DOHH2 (cell line): ENCODE results near the gene KRT76.

ENCODE experiments used
- H3F3A ChIP-seq: fragments of 200-600 bp; sonication (generic), shearing (Covaris generic); 2 replicates; pipeline ENCODE4 v1.6.0; 2016; ENCODE audit warnings: antibody characterized with exemption, mild to moderate bottlenecking; ENCODE audit not compliant: control insufficient read depth, insufficient read depth
- H3K27ac ChIP-seq: fragments of 200-600 bp; sonication (generic); 2 replicates; pipeline ENCODE4 v1.5.1; 2014; ENCODE audit warnings: low read depth, mild to moderate bottlenecking, low read length, moderate library complexity
- H3K27me3 ChIP-seq: fragments of 200-600 bp; sonication (generic); 2 replicates; pipeline ENCODE4 v1.6.1; 2014; ENCODE audit warnings: mild to moderate bottlenecking, low read length, mixed read lengths; ENCODE audit not compliant: control insufficient read depth
- H3K36me3 ChIP-seq: fragments of 200-600 bp; sonication (generic); 2 replicates; pipeline ENCODE4 v1.6.1; 2014; ENCODE audit warnings: mild to moderate bottlenecking, low read length, moderate library complexity, mixed read lengths; ENCODE audit not compliant: control insufficient read depth
- H3K4me1 ChIP-seq: fragments of 200-600 bp; sonication (generic); 2 replicates; pipeline ENCODE4 v1.6.1; 2014; ENCODE audit warnings: mild to moderate bottlenecking, low read length, mixed read lengths; ENCODE audit not compliant: control insufficient read depth
- H3K4me2 ChIP-seq: fragments of 200-600 bp; sonication (generic); 2 replicates; pipeline ENCODE4 v1.6.0; 2014; ENCODE audit warnings: mild to moderate bottlenecking, low read length, moderate library complexity
- H3K4me3 ChIP-seq: fragments of 200-600 bp; sonication (generic); 2 replicates; pipeline ENCODE4 v1.5.1; 2014; ENCODE audit warnings: mild to moderate bottlenecking, low read length, mixed read lengths
- H3K79me2 ChIP-seq: fragments of 200-600 bp; sonication (generic); 2 replicates; pipeline ENCODE4 v1.6.1; 2014; ENCODE audit warnings: mild to moderate bottlenecking, low read length, mixed read lengths; ENCODE audit not compliant: control insufficient read depth
- H3K9me2 ChIP-seq: fragments of 200-600 bp; sonication (generic); replicated peaks from 2 replicates; pipeline ENCODE4 v1.6.1; 2014; ENCODE audit warnings: mild to moderate bottlenecking, low read length, mixed read lengths; ENCODE audit not compliant: control insufficient read depth
- H3K9me3 ChIP-seq: fragments of 200-600 bp; sonication (generic); 2 replicates; pipeline ENCODE4 v1.6.1; 2014; ENCODE audit warnings: antibody characterized with exemption, low read length, mixed read lengths; ENCODE audit not compliant: control insufficient read depth, insufficient read depth
- H4K20me1 ChIP-seq: fragments of 200-600 bp; sonication (generic); 2 replicates; pipeline ENCODE4 v1.6.0; 2014; ENCODE audit warnings: low read depth, mild to moderate bottlenecking, antibody characterized with exemption, low read length, moderate library complexity; ENCODE audit not compliant: control insufficient read depth, insufficient read depth
- EZH2phosphoT487 ChIP-seq: fragments of 200-600 bp; sonication (generic); IDR thresholded peaks from 2 replicates; pipeline ENCODE4 v1.6.1; 2017; ENCODE audit warnings: borderline replicate concordance, mild to moderate bottlenecking, antibody characterized with exemption, low read length, moderate library complexity, mixed read lengths
- TF ChIP-seq, protein P1 (sequence below): fragments of 200-600 bp; sonication (generic); IDR thresholded peaks from one replicate; pipeline ENCODE4 v1.5.1; 2014; ENCODE audit warnings: antibody characterized with exemption, mild to moderate bottlenecking, low read depth, low read length; ENCODE audit not compliant: poor library complexity, severe bottlenecking

The KRT76 gene

DNA sequence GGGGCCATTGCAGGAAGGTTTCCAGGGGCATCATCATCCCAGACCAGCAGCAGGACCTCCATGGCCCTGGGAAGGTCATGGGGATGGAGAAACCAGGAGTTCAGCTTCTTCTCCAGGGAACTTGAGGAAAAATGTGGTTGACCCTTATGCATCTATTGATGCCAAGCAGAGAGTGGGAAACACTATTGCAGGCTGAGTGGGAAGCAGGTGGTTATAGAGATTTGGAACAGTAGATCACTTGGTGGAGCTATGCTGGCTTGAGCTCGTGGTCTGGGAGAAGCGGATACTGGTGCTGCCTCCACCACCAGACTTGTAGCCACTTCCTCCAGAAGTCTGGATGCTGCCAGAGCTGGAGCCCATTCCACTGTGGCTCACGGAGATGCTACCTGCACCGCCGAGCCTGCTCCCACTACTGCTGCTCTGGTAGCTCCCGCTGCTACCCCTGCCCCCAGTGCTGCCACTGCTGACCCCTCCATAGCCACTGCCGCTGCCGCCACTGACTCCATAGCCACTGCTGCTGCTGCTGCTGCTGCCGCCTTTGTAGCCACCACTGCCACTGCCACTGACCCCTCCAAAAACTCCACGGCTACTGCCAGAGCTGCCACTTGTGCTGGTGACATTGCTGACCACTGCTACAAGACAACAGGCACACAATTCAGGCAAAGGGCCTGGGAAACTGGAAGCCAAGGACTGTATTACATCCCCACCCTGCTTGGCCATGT lies 8.5 kb downstream of the KRT76 start:
- H3K36me3 ChIP-seq: no peaks in the 10 kb centered on the region

DNA sequence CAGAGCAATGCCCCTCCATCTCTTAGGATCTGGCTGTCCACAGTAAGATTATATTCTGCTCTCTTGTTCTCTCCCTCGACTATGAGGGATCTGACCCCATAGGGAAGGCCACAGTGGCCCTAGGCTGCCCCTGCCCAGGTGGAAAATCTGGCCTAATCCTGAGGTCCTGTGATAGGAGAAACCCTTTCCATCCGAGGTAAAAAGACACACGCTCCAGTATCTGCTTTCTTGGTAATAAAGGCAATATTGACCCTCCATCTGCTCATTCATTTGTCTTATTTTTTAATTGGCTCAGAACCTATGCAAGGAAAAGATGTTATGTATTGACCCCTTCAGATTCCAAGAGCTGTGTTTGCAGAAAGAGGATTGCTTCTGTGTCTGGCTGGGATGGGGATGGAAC lies 9.7 kb downstream of the KRT76 start:
- Histone ChIP-seq H4K20me1 (no peaks in the 10 kb centered on the region), H3K4me1 (no peaks in the 10 kb centered on the region), H3K27me3 (peaks cover 3% of the 10 kb centered on the region; the same call in 1 of the 2 replicates), H3K9me3 (no peaks in the 10 kb centered on the region), H3F3A (no peaks in the 10 kb centered on the region), H3K4me2 (no peak overlapping the region), H3K9me2 (no peaks in the 10 kb centered on the region), H3K4me3 (no peak overlapping the region), H3K27ac (no peak overlapping the region), H3K79me2 (no peaks in the 10 kb centered on the region), H3K36me3 (no peaks in the 10 kb centered on the region)
- TF ChIP-seq EZH2phosphoT487: no peak
- TF ChIP-seq, protein P1, sequence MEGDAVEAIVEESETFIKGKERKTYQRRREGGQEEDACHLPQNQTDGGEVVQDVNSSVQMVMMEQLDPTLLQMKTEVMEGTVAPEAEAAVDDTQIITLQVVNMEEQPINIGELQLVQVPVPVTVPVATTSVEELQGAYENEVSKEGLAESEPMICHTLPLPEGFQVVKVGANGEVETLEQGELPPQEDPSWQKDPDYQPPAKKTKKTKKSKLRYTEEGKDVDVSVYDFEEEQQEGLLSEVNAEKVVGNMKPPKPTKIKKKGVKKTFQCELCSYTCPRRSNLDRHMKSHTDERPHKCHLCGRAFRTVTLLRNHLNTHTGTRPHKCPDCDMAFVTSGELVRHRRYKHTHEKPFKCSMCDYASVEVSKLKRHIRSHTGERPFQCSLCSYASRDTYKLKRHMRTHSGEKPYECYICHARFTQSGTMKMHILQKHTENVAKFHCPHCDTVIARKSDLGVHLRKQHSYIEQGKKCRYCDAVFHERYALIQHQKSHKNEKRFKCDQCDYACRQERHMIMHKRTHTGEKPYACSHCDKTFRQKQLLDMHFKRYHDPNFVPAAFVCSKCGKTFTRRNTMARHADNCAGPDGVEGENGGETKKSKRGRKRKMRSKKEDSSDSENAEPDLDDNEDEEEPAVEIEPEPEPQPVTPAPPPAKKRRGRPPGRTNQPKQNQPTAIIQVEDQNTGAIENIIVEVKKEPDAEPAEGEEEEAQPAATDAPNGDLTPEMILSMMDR: no peak

More for the DNA sequence above, 8.5 kb downstream of the KRT76 start:
- Histone ChIP-seq H3K4me1 (no peaks in the 10 kb centered on the region), H4K20me1 (no peaks in the 10 kb centered on the region), H3K27me3 (peaks cover 6% of the 10 kb centered on the region; the same call in 1 of the 2 replicates), H3K27ac (no peak overlapping the region), H3F3A (no peaks in the 10 kb centered on the region), H3K9me2 (no peaks in the 10 kb centered on the region), H3K4me2 (no peak overlapping the region), H3K79me2 (no peaks in the 10 kb centered on the region), H3K4me3 (no peak overlapping the region), H3K9me3 (no peaks in the 10 kb centered on the region)
- TF ChIP-seq EZH2phosphoT487: no peak
- TF ChIP-seq, protein P1: no peak

DNA sequence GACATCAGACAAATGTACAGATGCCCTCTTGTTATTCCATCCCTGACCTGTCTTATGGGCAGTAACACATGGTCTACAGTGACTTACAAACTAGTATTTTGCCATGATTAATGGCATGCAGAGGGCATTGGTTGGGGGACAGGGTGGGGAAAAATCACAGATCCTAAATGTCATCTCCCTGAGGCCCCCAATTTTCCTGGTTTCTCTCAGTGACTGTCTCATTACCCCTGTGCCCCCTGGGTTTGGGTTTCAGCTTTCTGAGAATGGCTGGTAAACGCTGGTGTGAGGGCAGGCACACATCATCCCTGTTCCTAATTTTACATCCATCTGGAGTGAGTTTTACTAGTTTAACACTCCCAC lies 10.1 kb downstream of the KRT76 start:
- H3K79me2 ChIP-seq: no peaks in the 10 kb centered on the region
- H3K4me1 ChIP-seq: no peaks in the 10 kb centered on the region
- H3K4me3 ChIP-seq: no peak overlapping the region
- H3K9me3 ChIP-seq: peaks cover 1% of the 10 kb centered on the region; the same call in 1 of the 2 replicates
- H4K20me1 ChIP-seq: no peaks in the 10 kb centered on the region
- H3K4me2 ChIP-seq: no peak overlapping the region
- no peaks in the 10 kb centered on the region for H3K36me3 ChIP-seq
- TF ChIP-seq, protein P1: no peak
- TF ChIP-seq EZH2phosphoT487: no peak
- no peaks in the 10 kb centered on the region for H3K27me3 ChIP-seq
- no peaks in the 10 kb centered on the region for H3K9me2 ChIP-seq
- H3F3A ChIP-seq: no peaks in the 10 kb centered on the region
- H3K27ac ChIP-seq: no peak overlapping the region
